ENCODE data around the gene SHMT2. TPM values are rescaled to one million over a fixed set of nuclear protein-coding genes. Genes with fewer than 3 reads are reported as not detected.

The SHMT2 gene
- total and polyA plus RNA-seq, 2 of the 13 experiments (the other 11 are each of a cell fraction or from before 2014, with no cell fraction given), result 181 to 393 TPM

- TF ChIP-seq PRDM15 (CRISPR knock-in tag; IDR thresholded peaks at IDR 0.05) (0 out of 2 replicates have a peak, but pooled peaks have one; percentile 39), PAX8 (CRISPR knock-in tag; IDR thresholded peaks at IDR 0.05; ENCODE audit: borderline replicate concordance) (0 out of 2 replicates have a peak, but pooled peaks have one; percentile 19), ZFP82 (CRISPR knock-in tag; IDR thresholded peaks at IDR 0.05; ENCODE audit: borderline replicate concordance) (no peak), ISX (CRISPR knock-in tag; conservative IDR thresholded peaks at IDR 0.05) (0 out of 2 replicates have a peak, but pooled peaks have one; percentile 43), CBX1 (IDR thresholded peaks at IDR 0.05; ENCODE audit: low read depth) (no peak), MED13 (CRISPR knock-in tag; IDR thresholded peaks at IDR 0.05) (0 out of 2 replicates have a peak, but pooled peaks have one; percentile 34), FOXP1 (IDR thresholded peaks at IDR 0.05) (no peak), FOXP1 (CRISPR knock-in tag; IDR thresholded peaks at IDR 0.05) (no peak), PREB (CRISPR knock-in tag; IDR thresholded peaks at IDR 0.05) (0 out of 2 replicates have a peak, but pooled peaks have one; percentile 27), POLR2AphosphoS5 (IDR thresholded peaks at IDR 0.05; ENCODE audit: low read depth, low read length) (peak; percentile 85), ELF4 (CRISPR knock-in tag; IDR thresholded peaks at IDR 0.05; ENCODE audit: borderline replicate concordance) (0 out of 2 replicates have a peak, but pooled peaks have one; percentile 47), THAP8 (CRISPR knock-in tag; IDR thresholded peaks at IDR 0.05; ENCODE audit: borderline replicate concordance) (0 out of 2 replicates have a peak, but pooled peaks have one; percentile 57), CC2D1A (CRISPR knock-in tag; IDR thresholded peaks at IDR 0.05) (0 out of 2 replicates have a peak, but pooled peaks have one; percentile 67), NCOR1 (IDR thresholded peaks at IDR 0.05; ENCODE audit: borderline replicate concordance, low read length) (no peak), ZNF263 (CRISPR knock-in tag; IDR thresholded peaks at IDR 0.05) (peak; percentile 50; the same call in 1 of the 2 replicates), HCFC1 (IDR thresholded peaks at IDR 0.05; ENCODE audit: low read depth, low read length) (peak; percentile 84), PBX3 (CRISPR knock-in tag; IDR thresholded peaks at IDR 0.05; ENCODE audit: borderline replicate concordance) (no peak), SALL2 (CRISPR knock-in tag; IDR thresholded peaks at IDR 0.05) (peak; percentile 54; the same call in 1 of the 2 replicates), ZNF230 (CRISPR knock-in tag; IDR thresholded peaks at IDR 0.05) (no peak; the same call in none of the 2 replicates), CENPX (CRISPR knock-in tag; IDR thresholded peaks at IDR 0.05) (no peak), FOXA3 (CRISPR knock-in tag; IDR thresholded peaks at IDR 0.05) (peak; percentile 23; the same call in 1 of the 2 replicates), ZNF746 (CRISPR knock-in tag; IDR thresholded peaks at IDR 0.05) (peak; percentile 45; the same call in 1 of the 2 replicates), ZNF232 (CRISPR knock-in tag; IDR thresholded peaks at IDR 0.05; ENCODE audit: borderline replicate concordance) (peak; percentile 64; the same call in 1 of the 2 replicates), GABPB1 (CRISPR knock-in tag; IDR thresholded peaks at IDR 0.05) (peak; percentile 85), CBFB (CRISPR knock-in tag; IDR thresholded peaks at IDR 0.05) (no peak)
Measured at GRCh38 chr12:57229634-57230380, at the start of gene SHMT2 (continued).

All from HepG2 (cell line).